OCI-LY1 (cell line): ENCODE measurements around the gene USP7.

ENCODE experiments used
- CTCF ChIP-seq: fragments of 200-600 bp; sonication (generic), shearing (Covaris generic); IDR thresholded peaks from 2 replicates; pipeline ENCODE4 v1.5.1; 2017; ENCODE audit warnings: mild to moderate bottlenecking, antibody characterized with exemption, low read length, moderate library complexity, mixed read lengths
- EZH2 ChIP-seq: fragments of 200-600 bp; sonication (generic), shearing (Covaris generic); IDR thresholded peaks from 2 replicates; pipeline ENCODE4 v1.8.0; 2017; ENCODE audit warnings: borderline replicate concordance, mixed run types, mild to moderate bottlenecking, antibody characterized with exemption, low read length, moderate library complexity, mixed read lengths

GRCh38 chr16:8889893-8890548 is 73.7 kb downstream of the USP7 start:
- TF ChIP-seq CTCF (no peak), EZH2 (no peak)
